GM15510 (cell line): ENCODE results near the gene TRIM25.

ENCODE experiments used
- POLR2A ChIP-seq: IDR thresholded peaks from 3 replicates; pipeline ENCODE4 v1.6.1; 2011; ENCODE audit warnings: borderline replicate concordance; ENCODE audit not compliant: insufficient read length; ENCODE audit errors: extremely low read depth

The TRIM25 gene

GRCh38 chr17:56930739-56931337 lies 17.0 kb upstream of the TRIM25 start:
- no peak for TF ChIP-seq POLR2A

GRCh38 chr17:56929362-56929969 lies 15.6 kb upstream of the TRIM25 start:
- TF ChIP-seq POLR2A: no peak

GRCh38 chr17:56928586-56928985 lies 14.7 kb upstream of the TRIM25 start:
- TF ChIP-seq POLR2A: no peak

- TF ChIP-seq POLR2A: no peak
These were observed 12.9 kb upstream of the TRIM25 start for GRCh38 chr17:56926704-56927103.

- TF ChIP-seq POLR2A: no peak
These were observed 12.4 kb upstream of the TRIM25 start for GRCh38 chr17:56926270-56926669.

GRCh38 chr17:56925088-56925487 lies 11.2 kb upstream of the TRIM25 start:
- no peak for TF ChIP-seq POLR2A

- TF ChIP-seq POLR2A: no peak
These were observed 5.9 kb upstream of the TRIM25 start for GRCh38 chr17:56919717-56920116.

GRCh38 chr17:56918916-56919315 lies 5.1 kb upstream of the TRIM25 start:
- no peak for TF ChIP-seq POLR2A

- TF ChIP-seq POLR2A: no peak
These were observed 3.9 kb upstream of the TRIM25 start for GRCh38 chr17:56917559-56918296.

- no peak for TF ChIP-seq POLR2A
These were observed 878 bp upstream of the TRIM25 start for GRCh38 chr17:56914581-56915273.

GRCh38 chr17:56913353-56913866 lies 439 bp downstream of the TRIM25 start:
- TF ChIP-seq POLR2A: no peak

GRCh38 chr17:56913000-56913311 lies 893 bp downstream of the TRIM25 start:
- TF ChIP-seq POLR2A: no peak

- TF ChIP-seq POLR2A: no peak
These were observed 1.5 kb downstream of the TRIM25 start for GRCh38 chr17:56912105-56912999.

GRCh38 chr17:56910509-56911235 lies 3.2 kb downstream of the TRIM25 start:
- TF ChIP-seq POLR2A: no peak

- no peak for TF ChIP-seq POLR2A
These were observed 3.9 kb downstream of the TRIM25 start for GRCh38 chr17:56909742-56910508.
